WI38 (cell line): Measurements from ENCODE around the gene IL12RB2.
"Not testable (repeated sequence)": the region's sequence is repeated elsewhere in the genome, so short reads cannot be mapped to it uniquely, and the experiment has no call there.

Experiments used
- H3K4me3 ChIP-seq: 2 replicates; pipeline ENCODE4 v1.5.1; 2011; ENCODE audit warnings: low read depth, mild to moderate bottlenecking, control low read depth, low read length
- CTCF ChIP-seq: IDR thresholded peaks from 2 replicates; pipeline ENCODE4 v1.5.1; 2012; ENCODE audit warnings: low read depth, mild to moderate bottlenecking, control low read depth, low read length

The IL12RB2 gene

GRCh38 chr1:67441183-67441582 is 133.5 kb downstream of the IL12RB2 start:
- no peak overlapping the region for H3K4me3 ChIP-seq
- no peak for TF ChIP-seq CTCF

GRCh38 chr1:67441739-67442281 is 134.1 kb downstream of the IL12RB2 start:
- no peak for TF ChIP-seq CTCF
- H3K4me3 ChIP-seq, result no peak overlapping the region

GRCh38 chr1:67446014-67446413 is 138.3 kb downstream of the IL12RB2 start:
- not testable (repeated sequence) for H3K4me3 ChIP-seq
